ENCODE measurements around the gene RELN. TPM values are rescaled to one million over a fixed set of nuclear protein-coding genes. Genes with fewer than 3 reads are reported as not detected.

The RELN gene
- polyA plus RNA-seq, 1 donor: 3.5 TPM

- DNase-seq (ENCODE audit: low read depth): no peak
These were observed 1.5 kb upstream of the RELN start for GRCh38 chr7:103990991-103991390.

GRCh38 chr7:103989785-103990767 lies 618 bp upstream of the RELN start:
- DNase-seq (ENCODE audit: low read depth): no peak

GRCh38 chr7:103988468-103989199 lies 824 bp downstream of the RELN start:
- no peak for DNase-seq (ENCODE audit: low read depth)

- no peak for DNase-seq (ENCODE audit: low read depth)
These were observed 2.0 kb downstream of the RELN start for GRCh38 chr7:103987451-103987850.

- no peak for DNase-seq (ENCODE audit: low read depth)
These were observed 3.8 kb downstream of the RELN start for GRCh38 chr7:103985565-103986126.

- no peak for DNase-seq (ENCODE audit: low read depth)
These were observed 5.4 kb downstream of the RELN start for GRCh38 chr7:103984050-103984449.

- DNase-seq (ENCODE audit: low read depth): no peak
These were observed 6.1 kb downstream of the RELN start for GRCh38 chr7:103983201-103983977.

GRCh38 chr7:103981003-103981423 lies 8.4 kb downstream of the RELN start:
- no peak for DNase-seq (ENCODE audit: low read depth)

GRCh38 chr7:103972779-103973434 lies 16.6 kb downstream of the RELN start:
- DNase-seq (ENCODE audit: low read depth): no peak

- DNase-seq (ENCODE audit: low read depth): no peak
These were observed 22.1 kb downstream of the RELN start for GRCh38 chr7:103967401-103967800.

GRCh38 chr7:103966593-103967277 lies 22.7 kb downstream of the RELN start:
- no peak for DNase-seq (ENCODE audit: low read depth)

- DNase-seq (ENCODE audit: low read depth): no peak
These were observed 25.2 kb downstream of the RELN start for GRCh38 chr7:103964269-103964668.

- no peak for DNase-seq (ENCODE audit: low read depth)
These were observed 27.4 kb downstream of the RELN start for GRCh38 chr7:103962070-103962469.

- DNase-seq (ENCODE audit: low read depth): no peak
These were observed 31.1 kb downstream of the RELN start for GRCh38 chr7:103958284-103958818.

- DNase-seq (ENCODE audit: low read depth): no peak
These were observed 33.5 kb downstream of the RELN start for GRCh38 chr7:103955985-103956384.

- DNase-seq (ENCODE audit: low read depth): no peak
These were observed 37.0 kb downstream of the RELN start for GRCh38 chr7:103952408-103952807.

GRCh38 chr7:103951311-103951710 lies 38.1 kb downstream of the RELN start:
- DNase-seq (ENCODE audit: low read depth): no peak

GRCh38 chr7:103949374-103949773 lies 40.1 kb downstream of the RELN start:
- DNase-seq (ENCODE audit: low read depth): no peak

GRCh38 chr7:103947026-103947655 lies 42.3 kb downstream of the RELN start:
- DNase-seq (ENCODE audit: low read depth): no peak

Measured in forelimb muscle (tissue), 1 donor.